Natural killer cell (primary cell): Measurements from ENCODE around the gene SH2D3A. TPM values are rescaled to one million over a fixed set of nuclear protein-coding genes. Genes with fewer than 3 reads are reported as not detected.
"Not testable (repeated sequence)": the region's sequence is repeated elsewhere in the genome, so short reads cannot be mapped to it uniquely, and the experiment has no call there.

Source experiments
- ATAC-seq, 3 donors: fragments of 150-1000 bp in 2 of 3; fragments of 200-7000 bp in 1 of 3; cut with Tn5 transposase; 1 replicate in 1 of 3; 2 replicates in 2 of 3; pipeline ENCODE4 v1.10.0; 2021; ENCODE audit warnings: mild to moderate bottlenecking in 2 of 3, moderate library complexity in 2 of 3
- DNase-seq, 2 donors: peaks; one replicate each; pipeline versions ENCODE4 v3.0.0 to v3.0.0-alpha.2; 2013 to 2021; ENCODE audit warnings: mixed read lengths in 1 of 2
- H3K27ac ChIP-seq: one replicate; pipeline ENCODE4 v1.5.1; 2013; ENCODE audit warnings: mild to moderate bottlenecking, low read length
- H3K27me3 ChIP-seq: one replicate; pipeline ENCODE4 v1.6.1; 2013; ENCODE audit warnings: low read length; ENCODE audit not compliant: control insufficient read depth, insufficient read depth
- H3K36me3 ChIP-seq: one replicate; pipeline ENCODE4 v1.6.1; 2013; ENCODE audit warnings: low read length; ENCODE audit not compliant: control insufficient read depth, insufficient read depth
- H3K4me1 ChIP-seq: one replicate; pipeline ENCODE4 v1.6.1; 2013; ENCODE audit warnings: low read length; ENCODE audit not compliant: control insufficient read depth, insufficient read depth
- H3K4me3 ChIP-seq: one replicate; pipeline ENCODE4 v1.5.1; 2013; ENCODE audit warnings: low read length
- H3K9me3 ChIP-seq: one replicate; pipeline ENCODE4 v1.6.1; 2013; ENCODE audit warnings: low read length; ENCODE audit not compliant: control insufficient read depth, insufficient read depth
- H3K27ac Mint-ChIP-seq, 2 donors: one replicate each; pipeline ENCODE4 v1.8.0; 2022; ENCODE audit warnings: mild to moderate bottlenecking in 2 of 2, mixed read lengths in 2 of 2, moderate library complexity in 1 of 2
- H3K27me3 Mint-ChIP-seq, 2 donors: one replicate each; pipeline ENCODE4 v1.8.0; 2022; ENCODE audit warnings: low read depth in 2 of 2, mixed read lengths in 2 of 2
- H3K36me3 Mint-ChIP-seq: one replicate; pipeline ENCODE4 v1.8.0; 2022; ENCODE audit warnings: mixed read lengths
- H3K4me1 Mint-ChIP-seq, 2 donors: one replicate each; pipeline ENCODE4 v1.8.0; 2022; ENCODE audit warnings: mixed read lengths in 2 of 2
- H3K4me3 Mint-ChIP-seq: one replicate; pipeline ENCODE4 v1.8.0; 2022; ENCODE audit warnings: mild to moderate bottlenecking, moderate library complexity, mixed read lengths
- H3K9me3 Mint-ChIP-seq, 2 donors: one replicate each; pipeline ENCODE4 v1.8.0; 2022; ENCODE audit warnings: mixed read lengths in 2 of 2
- CTCF ChIP-seq: fragments of 200-600 bp; IDR thresholded peaks from one replicate; pipeline ENCODE4 v1.8.0; 2022; ENCODE audit warnings: antibody characterized with exemption
- WGBS: methylation state at CpG from one replicate; pipeline ENCODE4 v1.1.7; 2013; ENCODE audit warnings: missing lambda C conversion rate; ENCODE audit not compliant: insufficient coverage; 5-methylcytosine and 5-hydroxymethylcytosine counted together
- intact Hi-C: fragments of 100-400 bp; cut with micrococcal nuclease; formaldehyde crosslinking; loops from one replicate; pipeline ENCODE4 v1.14.2; 2022
- total RNA-seq, 4 donors: library from RNA; stranded (reverse); fragments of 120-200 nt in 1 of 4; gene quantifications; one replicate each; pipeline versions ENCODE4 v1.2.3 to v1.2.4, GENCODE V29; 2013 to 2022

The SH2D3A gene
- total RNA-seq, 3 donors from 2014 or later (not counting 1 experiment from before 2014, with no cell fraction given) = 14.6 to 20.1 (median 15.3) TPM

GRCh38 chr19:6772028-6772865, 5.0 kb upstream of the SH2D3A start, which contains the start of gene VAV1:
TSS of gene VAV1 (plus strand) at chr19:6772708. CDS start at chr19:6772808, 100 bp downstream.
- Mint-ChIP-seq H3K27me3 (no peaks in the 10 kb centered on the region), H3K27ac (peak within 1 kb of the TSS; percentile 85 to 97), H3K4me3 (peak within 1 kb of the TSS; percentile 93), H3K4me1 (peaks cover 46 to 67% of the 10 kb centered on the region in 2 donors), H3K36me3 (peaks cover 8% of the 10 kb centered on the region), H3K9me3 (peaks cover 3 to 11% of the 10 kb centered on the region in 2 donors)
- Histone ChIP-seq H3K27me3 (no peaks in the 10 kb centered on the region), H3K9me3 (no peaks in the 10 kb centered on the region), H3K27ac (peak within 1 kb of the TSS; percentile 80), H3K4me1 (peaks cover 50% of the 10 kb centered on the region), H3K36me3 (peaks cover 7% of the 10 kb centered on the region), H3K4me3 (peak within 1 kb of the TSS; percentile 98)
- ATAC-seq = peak; percentile 58 to 81 (median 66)
- TF ChIP-seq CTCF = peak; percentile 46
- intact Hi-C loops = loop anchor here (1.0 kb wide), 3 partner anchors 30 to 90 kb away; partner anchors contain the start of gene GPR108
- peak; percentile 75 to 92 for DNase-seq
- 17% methylated on average over 18 of the region's 25 CpGs for WGBS

GRCh38 chr19:6771648-6772027, 4.4 kb upstream of the SH2D3A start:
- 90% methylated on average over 7 of the region's 7 CpGs for WGBS
- ATAC-seq, H3K36me3 ChIP-seq, H3K27me3 Mint-ChIP-seq, DNase-seq, H3K9me3 Mint-ChIP-seq, H3K36me3 Mint-ChIP-seq, H3K27me3 ChIP-seq, H3K9me3 ChIP-seq, H3K4me3 ChIP-seq: not testable (repeated sequence)
- intact Hi-C loops = loop anchor here (1.0 kb wide), 3 partner anchors 31 to 91 kb away; partner anchors contain the start of gene GPR108
- Histone ChIP-seq H3K27ac (peak overlapping the region; percentile 80), H3K4me1 (peaks cover 53% of the 10 kb centered on the region)
- Mint-ChIP-seq H3K4me3 (peak overlapping the region; percentile 93), H3K27ac (peak overlapping the region; percentile 85 to 97), H3K4me1 (peaks cover 46 to 67% of the 10 kb centered on the region in 2 donors)

GRCh38 chr19:6769006-6769619, 1.9 kb upstream of the SH2D3A start:
- intact Hi-C loops = no loop called here
- H3K27ac ChIP-seq = peak overlapping the region; percentile 96
- peaks cover 51% of the 10 kb centered on the region for H3K4me1 ChIP-seq
- no peak overlapping the region for H3K4me3 ChIP-seq
- peak in 1 of 2 donors; percentile 55 for DNase-seq
- no peak for ATAC-seq
- no peaks in the 10 kb centered on the region for H3K9me3 ChIP-seq
- no peaks in the 10 kb centered on the region for H3K27me3 ChIP-seq
- 83% methylated on average over 10 of the region's 11 CpGs for WGBS
- Mint-ChIP-seq H3K4me3 (peak overlapping the region; percentile 49), H3K27me3 (no peaks in the 10 kb centered on the region), H3K4me1 (peaks cover 34 to 54% of the 10 kb centered on the region in 2 donors), H3K9me3 (peaks cover 0 to 3% of the 10 kb centered on the region in 2 donors), H3K27ac (peak overlapping the region; percentile 85 to 96), H3K36me3 (no peaks in the 10 kb centered on the region)
- H3K36me3 ChIP-seq = no peaks in the 10 kb centered on the region
- no peak for TF ChIP-seq CTCF

GRCh38 chr19:6768236-6768785, 1.1 kb upstream of the SH2D3A start:
- no peaks in the 10 kb centered on the region for H3K27me3 ChIP-seq
- TF ChIP-seq CTCF = no peak
- peaks cover 34 to 47% of the 10 kb centered on the region in 2 donors for H3K4me1 Mint-ChIP-seq
- intact Hi-C loops = no loop called here
- peak overlapping the region; percentile 85 to 96 for H3K27ac Mint-ChIP-seq
- no peaks in the 10 kb centered on the region for H3K36me3 Mint-ChIP-seq
- H3K4me3 ChIP-seq = peak overlapping the region; percentile 65
- H3K9me3 Mint-ChIP-seq = peaks cover 0 to 3% of the 10 kb centered on the region in 2 donors
- DNase-seq (peak in 1 of 2 donors; percentile 68), ATAC-seq (no peak)
- no peaks in the 10 kb centered on the region for H3K36me3 ChIP-seq
- peak overlapping the region; percentile 90 for H3K4me3 Mint-ChIP-seq
- no peaks in the 10 kb centered on the region for H3K27me3 Mint-ChIP-seq
- WGBS = 42% methylated on average over 8 of the region's 8 CpGs
- H3K4me1 ChIP-seq = peaks cover 43% of the 10 kb centered on the region
- no peaks in the 10 kb centered on the region for H3K9me3 ChIP-seq
- peak overlapping the region; percentile 96 for H3K27ac ChIP-seq
